Skeletal muscle cell (primary cell): Measurements from ENCODE around the gene RASD1.

Experiments used
- DNase-seq: peaks from one replicate; pipeline ENCODE4 v3.0.0-alpha.2; 2010; ENCODE audit warnings: low read depth
- H3K4me3 ChIP-seq: 2 replicates; pipeline ENCODE4 v1.5.1; 2011; ENCODE audit warnings: low read depth, mild to moderate bottlenecking, control low read depth, low read length, moderate library complexity

RASD1 gene

DNA sequence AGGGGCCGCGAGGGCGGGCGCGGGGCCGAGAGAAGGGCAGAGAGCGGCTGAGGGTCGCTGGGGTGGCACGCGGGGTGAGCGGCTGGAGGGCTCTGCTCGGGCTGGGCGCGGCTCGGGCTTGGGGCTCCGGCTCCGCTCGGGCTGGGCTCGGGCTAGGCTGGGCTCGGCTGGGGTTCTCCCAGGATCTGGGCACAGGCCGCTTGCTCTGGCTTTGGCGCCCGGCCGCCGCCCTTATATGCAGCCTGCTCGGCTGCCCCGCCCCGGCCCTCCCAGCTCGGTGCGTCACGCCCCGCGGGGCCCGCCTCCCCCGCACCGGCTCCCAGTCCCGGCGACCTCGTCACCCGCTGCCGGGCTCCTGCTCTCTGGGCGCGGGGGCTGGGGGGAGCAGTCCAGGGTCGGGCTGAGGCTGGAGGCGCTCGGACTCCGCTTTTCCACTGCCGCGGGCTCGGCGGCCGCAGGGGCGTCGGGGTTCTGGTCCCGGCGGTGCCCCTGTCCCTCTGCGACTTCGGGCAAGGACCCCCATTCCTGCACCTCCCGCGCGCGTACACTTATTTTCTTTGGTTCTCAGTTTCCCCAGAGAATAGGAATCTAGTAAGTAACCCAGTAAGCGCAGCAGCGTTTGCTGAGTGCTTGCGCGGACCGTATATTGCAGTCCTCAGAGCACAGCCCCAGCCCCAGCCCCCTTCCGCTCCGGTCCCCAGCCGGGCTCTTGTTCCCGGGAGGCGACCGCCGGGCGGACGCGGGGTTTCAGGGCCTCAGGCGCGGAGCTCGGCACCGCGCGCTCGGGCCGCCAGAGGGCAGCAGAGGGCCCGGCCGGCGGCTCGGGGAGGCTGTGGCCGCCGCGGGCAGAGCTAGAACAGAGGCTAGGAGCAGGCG, at the start of gene RASD1:
RASD1 (minus strand) TSS at position 207 of the 876 bp plus-strand sequence. CDS start 214 bp downstream, outside the sequence.
- peak within 1 kb of the TSS; percentile 60 for H3K4me3 ChIP-seq
- DNase-seq, result peak; percentile 62

DNA sequence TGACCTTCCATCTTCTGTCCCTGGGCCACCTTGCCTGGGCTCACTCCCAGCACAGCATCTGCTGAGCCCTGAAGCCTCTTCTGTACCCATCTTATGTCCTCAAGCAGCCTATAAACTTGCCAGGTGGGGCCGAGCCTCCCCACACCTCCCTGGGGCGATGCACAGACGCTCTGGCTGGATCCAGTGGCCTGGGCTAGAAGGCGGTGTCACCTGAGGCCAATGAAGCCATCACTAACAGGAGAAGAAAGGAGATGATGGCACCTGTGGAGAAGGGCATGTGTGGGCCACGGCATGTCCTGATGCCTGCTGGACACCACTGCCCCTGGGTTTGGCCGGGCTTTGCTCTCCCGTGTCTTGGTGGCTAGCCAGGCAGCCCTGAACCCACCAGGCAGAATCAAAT, 49.8 kb upstream of the RASD1 start:
- no peak overlapping the region for H3K4me3 ChIP-seq
- DNase-seq, result no peak

GRCh38 chr17:17545031-17545820, 49.0 kb upstream of the RASD1 start:
- DNase-seq, result no peak
- H3K4me3 ChIP-seq, result no peak overlapping the region

GRCh38 chr17:17542906-17543635, 46.9 kb upstream of the RASD1 start:
- no peak overlapping the region for H3K4me3 ChIP-seq
- DNase-seq, result no peak

- no peak overlapping the region for H3K4me3 ChIP-seq
- no peak for DNase-seq
These were observed 45.4 kb upstream of the RASD1 start for GRCh38 chr17:17541640-17542001.

GRCh38 chr17:17540935-17541639, 44.9 kb upstream of the RASD1 start:
- H3K4me3 ChIP-seq, result no peak overlapping the region
- no peak for DNase-seq

GRCh38 chr17:17540278-17540906, 44.2 kb upstream of the RASD1 start:
- H3K4me3 ChIP-seq, result no peak overlapping the region
- DNase-seq, result no peak

GRCh38 chr17:17539591-17539990, 43.4 kb upstream of the RASD1 start:
- no peak overlapping the region for H3K4me3 ChIP-seq
- DNase-seq, result no peak

- DNase-seq, result no peak
- no peak overlapping the region for H3K4me3 ChIP-seq
These were observed 42.5 kb upstream of the RASD1 start for GRCh38 chr17:17538417-17539391.

DNA sequence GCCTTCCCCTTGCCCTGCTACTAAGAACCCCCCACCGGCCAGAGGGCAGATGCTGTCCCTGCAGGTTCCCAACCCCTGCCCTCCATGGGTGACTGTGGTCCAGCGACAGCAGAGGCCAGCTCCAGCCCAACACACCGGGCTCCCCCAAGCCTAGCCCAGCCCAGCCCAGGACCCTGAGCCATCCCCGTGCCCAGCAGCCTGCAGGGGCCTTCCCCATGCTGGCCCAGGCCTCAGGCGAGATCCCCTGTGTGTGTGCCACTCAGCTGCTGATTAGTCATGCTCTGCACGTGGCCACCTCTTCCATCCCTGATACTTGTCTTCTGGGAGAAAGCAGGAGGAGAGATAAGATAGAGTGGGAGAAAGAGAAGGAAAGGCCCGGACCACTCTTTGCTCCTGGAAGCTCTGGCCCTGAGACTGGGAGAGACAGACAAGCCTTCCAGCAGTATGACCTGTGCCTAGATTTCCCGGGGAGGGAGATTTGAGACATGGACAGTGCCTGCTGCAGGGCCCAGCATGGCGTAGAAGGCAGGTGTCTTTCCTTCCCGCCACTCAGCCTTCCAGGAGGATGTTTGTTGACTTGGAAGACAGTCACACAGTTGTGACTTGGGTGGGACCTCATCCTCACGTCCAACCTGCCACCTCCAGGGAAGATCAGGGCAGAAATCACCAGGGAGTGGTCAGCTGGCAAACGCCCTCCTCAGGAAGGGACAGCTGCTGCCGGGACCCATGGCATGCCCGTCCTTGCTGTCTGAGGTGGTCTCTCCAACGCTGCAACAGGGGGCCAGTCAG, 41.3 kb upstream of the RASD1 start:
- DNase-seq, result no peak

DNA sequence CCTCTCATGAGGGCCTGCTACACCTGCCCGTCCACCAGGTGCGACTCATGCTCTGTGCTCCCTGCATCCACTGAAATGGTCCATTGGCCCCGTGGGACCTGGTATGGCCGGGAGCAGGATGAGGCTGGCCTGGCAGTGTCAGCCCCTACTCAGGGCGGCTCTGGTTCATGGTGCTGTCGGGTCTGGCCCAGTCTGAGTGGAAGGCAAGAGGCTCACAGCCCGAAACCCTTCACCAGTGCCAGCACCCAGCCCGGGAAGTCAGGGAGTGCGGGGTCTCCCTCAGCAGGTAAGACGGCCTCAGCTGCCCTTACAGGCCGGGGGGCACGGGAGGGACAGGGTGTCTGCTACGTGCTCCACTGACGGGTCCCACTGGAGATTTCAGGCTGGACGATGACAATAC, 40.5 kb upstream of the RASD1 start:
- no peak overlapping the region for H3K4me3 ChIP-seq

More for the DNA sequence above, 41.3 kb upstream of the RASD1 start:
- no peak overlapping the region for H3K4me3 ChIP-seq

GRCh38 chr17:17535957-17536356, 39.8 kb upstream of the RASD1 start:
- DNase-seq, result no peak

More for the DNA sequence above, 40.5 kb upstream of the RASD1 start:
- no peak for DNase-seq

DNA sequence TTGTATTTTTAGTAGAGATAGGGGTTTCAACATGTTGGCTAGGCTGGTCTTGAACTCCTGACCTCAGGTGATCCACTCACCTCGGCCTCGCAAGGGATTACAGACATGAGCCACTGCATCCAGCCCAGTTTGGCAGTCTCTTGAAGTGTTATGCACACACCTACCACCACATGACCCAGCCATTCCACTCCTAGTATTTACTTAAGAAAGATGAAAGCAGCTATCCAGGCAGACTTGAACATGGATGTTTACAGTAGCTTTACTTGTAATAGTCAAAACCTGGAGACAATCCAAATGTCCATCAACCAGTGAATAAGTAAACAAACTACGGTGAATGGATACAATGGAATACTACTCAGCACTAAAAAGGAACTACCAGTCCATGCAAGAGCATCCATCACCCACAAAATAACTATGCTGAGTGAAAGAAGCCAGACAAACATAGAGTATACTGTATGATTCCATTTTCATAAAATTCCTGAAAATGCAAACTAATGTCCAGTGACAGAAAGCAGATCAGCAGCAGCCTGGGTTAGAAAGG, 37.8 kb upstream of the RASD1 start:
- DNase-seq, result no peak
- no peak overlapping the region for H3K4me3 ChIP-seq

More at GRCh38 chr17:17535957-17536356, 39.8 kb upstream of the RASD1 start:
- no peak overlapping the region for H3K4me3 ChIP-seq

DNA sequence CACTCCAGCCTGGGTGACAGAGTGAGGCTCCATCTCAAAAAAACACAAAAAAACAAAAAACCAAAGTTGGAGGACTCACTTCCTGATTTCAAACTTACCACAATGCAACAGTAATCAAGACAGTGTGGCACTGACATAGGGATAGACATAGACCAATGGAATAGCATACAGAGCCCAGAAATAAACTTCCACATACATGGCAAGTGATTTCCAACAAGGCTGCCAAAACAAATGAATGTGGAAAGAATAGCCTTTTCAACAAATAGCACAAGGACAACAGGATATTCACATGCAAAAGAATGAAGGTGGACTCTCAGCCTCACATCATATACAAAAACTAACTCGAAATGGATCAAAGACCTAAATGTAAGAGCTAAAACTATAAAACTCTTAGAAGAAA, 36.8 kb upstream of the RASD1 start:
- no peak overlapping the region for H3K4me3 ChIP-seq
- no peak for DNase-seq

DNA sequence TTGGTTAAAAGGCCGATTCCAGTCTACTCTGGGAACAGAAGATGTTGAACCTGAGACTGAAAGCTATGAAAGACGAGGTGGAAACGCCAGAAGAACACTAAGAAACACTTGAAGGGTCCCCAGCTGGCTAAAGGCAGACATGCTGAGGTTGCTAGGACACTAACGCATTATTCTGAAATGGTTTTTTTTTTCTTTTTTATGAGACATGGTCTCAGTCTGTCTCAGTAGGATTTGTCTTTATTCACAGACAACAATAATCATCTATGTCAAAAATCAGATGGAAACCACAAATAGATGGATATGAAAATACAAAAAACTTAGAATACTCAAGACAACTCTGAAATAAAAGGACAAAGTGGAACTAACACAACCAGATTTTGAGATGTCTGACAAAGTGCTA, 35.0 kb upstream of the RASD1 start:
- H3K4me3 ChIP-seq, result no peak overlapping the region
- no peak for DNase-seq

DNA sequence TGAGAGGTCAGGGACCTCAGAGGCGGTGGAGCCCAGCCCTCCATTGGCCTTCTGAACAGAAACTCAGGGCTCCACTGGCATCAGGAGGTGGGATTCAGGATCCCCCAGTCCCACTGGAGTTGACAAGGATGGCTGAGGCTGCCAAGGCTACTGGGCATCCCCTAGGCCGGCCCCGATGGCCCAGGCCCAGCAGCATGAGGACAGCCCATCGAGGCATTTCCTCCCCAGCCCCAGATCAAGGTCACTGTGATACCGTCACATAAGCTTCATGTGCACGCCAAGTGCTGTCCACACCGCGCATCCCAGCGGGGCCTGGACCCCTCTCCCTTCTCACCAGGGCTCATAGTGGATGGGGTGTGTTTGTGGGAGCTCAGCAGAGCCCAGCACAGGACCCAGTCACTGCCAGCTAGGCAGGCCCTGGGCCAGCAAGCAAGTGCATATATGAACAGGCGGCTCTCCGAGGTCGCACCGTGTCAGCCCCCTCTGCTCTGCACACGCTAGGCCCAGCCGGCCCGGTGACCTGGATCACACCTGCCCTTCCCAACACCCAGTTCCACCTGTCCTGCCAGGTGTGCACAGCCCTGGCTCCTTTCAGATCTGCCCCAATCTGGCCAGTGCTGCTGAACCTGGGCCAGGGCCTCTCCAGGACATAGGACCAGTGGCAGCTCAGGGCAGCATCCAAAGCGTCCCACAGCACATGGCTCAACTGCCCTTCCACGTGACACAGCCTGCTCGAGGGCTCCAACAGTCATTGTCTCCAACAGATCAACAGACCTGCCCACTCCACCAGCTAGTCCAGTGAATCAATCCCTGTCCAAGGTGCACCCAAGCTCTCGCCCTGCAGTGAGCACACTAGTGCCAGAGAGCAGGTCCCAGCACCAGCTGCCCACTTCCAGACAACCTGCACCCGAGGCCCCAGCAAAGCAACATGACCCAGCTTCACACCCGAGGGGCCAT, 32.8 kb upstream of the RASD1 start:
- DNase-seq, result no peak
- no peak overlapping the region for H3K4me3 ChIP-seq
